HG02840 (cell line): Measurements from ENCODE around the gene CNKSR1.
"Not testable (repeated sequence)": the region's sequence is repeated elsewhere in the genome, so short reads cannot be mapped to it uniquely, and the experiment has no call there.

Experiments
- ATAC-seq: cut with Tn5 transposase; IDR thresholded peaks from one replicate; pipeline ENCODE4 v1.9.1; 2021; ENCODE audit warnings: mild to moderate bottlenecking, moderate library complexity, moderate number of reproducible peaks; ENCODE audit not compliant: unreplicated experiment, low FRiP score

Gene CNKSR1

GRCh38 chr1:26218906-26219494 is 41.7 kb downstream of the CNKSR1 start:
- ATAC-seq, result no peak

- no peak for ATAC-seq
Observed at GRCh38 chr1:26220199-26220912, 43.1 kb downstream of the CNKSR1 start.

GRCh38 chr1:26221094-26221493 is 43.8 kb downstream of the CNKSR1 start:
- ATAC-seq, result no peak

- no peak for ATAC-seq
Observed at GRCh38 chr1:26224606-26225005, 47.3 kb downstream of the CNKSR1 start.

- ATAC-seq, result no peak
Observed at GRCh38 chr1:26225033-26225831, 47.9 kb downstream of the CNKSR1 start.

- not testable (repeated sequence) for ATAC-seq
Observed at GRCh38 chr1:26230682-26231081, 53.4 kb downstream of the CNKSR1 start.

- ATAC-seq, result peak; percentile 90
Observed at GRCh38 chr1:26233903-26234643, 56.8 kb downstream of the CNKSR1 start, which contains the start of gene CEP85. Gene CEP85, plus strand, starts transcription at chr1:26234200. Its CDS starts 5,584 bp downstream, at chr1:26239784.

- no peak for ATAC-seq
Observed at GRCh38 chr1:26234644-26235370, 57.5 kb downstream of the CNKSR1 start.

- ATAC-seq, result no peak
Observed at GRCh38 chr1:26237230-26237966, 60.1 kb downstream of the CNKSR1 start.
